Motor neuron (in vitro differentiated cells): Measurements from ENCODE around the gene EPAS1. TPM values are rescaled to one million over a fixed set of nuclear protein-coding genes. Genes with fewer than 3 reads are reported as not detected.

Experiments used
- ATAC-seq, 8 experiments: fragments of 200-7000 bp; cut with Tn5 transposase; replicated peaks in 6 of 8; 2 replicates each; pipeline ENCODE4 v1.8.0; 2021; ENCODE audit warnings: mild to moderate bottlenecking in 8 of 8, moderate library complexity in 8 of 8
- H3K27ac ChIP-seq, 2 donors: fragments of 250-450 bp; sonication (Bioruptor Pico); 2 replicates each; pipeline ENCODE4 v1.9.0; 2021; ENCODE audit warnings: antibody characterized with exemption in 2 of 2, mild to moderate bottlenecking in 2 of 2, moderate library complexity in 1 of 2
- H3K4me1 ChIP-seq, 2 donors: fragments of 250-450 bp; sonication (Bioruptor Pico); replicated peaks in 1 of 2; 2 replicates each; pipeline ENCODE4 v1.6.1; 2021; ENCODE audit warnings: antibody characterized with exemption in 2 of 2, mild to moderate bottlenecking in 2 of 2, moderate library complexity in 1 of 2
- H3K4me3 ChIP-seq, 5 donors: fragments of 250-450 bp; sonication (Bioruptor Pico); 2 replicates each; pipeline ENCODE4 v1.9.0; 2021; ENCODE audit warnings: antibody characterized with exemption in 5 of 5, mild to moderate bottlenecking in 5 of 5, moderate library complexity in 4 of 5
- WGBS, 10 experiments: fragments of 450-650 bp; shearing (Covaris generic); methylation state at CpG; one replicate each; pipeline ENCODE4 v1.0.0; 2022; 5-methylcytosine and 5-hydroxymethylcytosine counted together
- in situ Hi-C, 9 experiments: fragments of 400-800 bp; cut with MboI; loops; one replicate each; pipeline ENCODE4 v1.15.0; 2021; ENCODE audit warnings: low sequenced_read_pairs in 9 of 9, low pct_unique_long_range_greater_than_20kb in 2 of 9; ENCODE audit not compliant: unreplicated experiment in 9 of 9
- total RNA-seq, 8 experiments: library from RNA; unstranded; fragments of 300-600 nt; gene quantifications; 2 replicates each; pipeline versions ENCODE4 v1.2.3 to v1.2.4, GENCODE V29; 2022

EPAS1 gene
- total RNA-seq = 1 to 10 TPM in 5 of 8 experiments, under 1 TPM in 3; 0.11 to 6.9 (median 1.7) TPM

GRCh38 chr2:46296840-46297545 is at the start of gene EPAS1:
EPAS1 (plus strand) TSS chr2:46297407; CDS start chr2:46297912, 505 bp downstream.
- H3K4me1 ChIP-seq = peaks cover 7 to 14% of the 10 kb centered on the region in 2 donors
- WGBS, 10 experiments = 0% methylated on average over 2 to 3 of the region's 94 CpGs; no CpG with 5 or more reads in 8 of the 10 experiments
- peak; percentile 75 to 92 (median 83) for ATAC-seq
- H3K27ac ChIP-seq = no peak within 1 kb of the TSS
- in situ Hi-C loops = loop anchor here in 1 of 9 experiments (25.0 kb wide), 1 partner anchor 235 kb away; no protein-coding TSS in a partner anchor
- peak within 1 kb of the TSS; percentile 21 to 37 (median 28) for H3K4me3 ChIP-seq

GRCh38 chr2:46248171-46248570 is 49.0 kb upstream of the EPAS1 start:
- Histone ChIP-seq H3K27ac (no peak overlapping the region), H3K4me1 (no peaks in the 10 kb centered on the region), H3K4me3 (no peak overlapping the region)
- in situ Hi-C loops = no loop called here
- no peak for ATAC-seq

- in situ Hi-C loops = no loop called here
Observed at GRCh38 chr2:46249654-46250053, 47.6 kb upstream of the EPAS1 start.

GRCh38 chr2:46252891-46253659 is 44.1 kb upstream of the EPAS1 start:
- Histone ChIP-seq H3K27ac (no peak overlapping the region), H3K4me3 (no peak overlapping the region), H3K4me1 (no peaks in the 10 kb centered on the region)
- 20 to 100% (median 69%) methylated on average over 1 to 3 of the region's 5 CpGs; no CpG with 5 or more reads in 2 of the 10 experiments for whole genome bisulfite sequencing, 10 experiments
- in situ Hi-C loops = no loop called here
- peak in 4 of 8 experiments; percentile 35 to 72 (median 54) for ATAC-seq

More at GRCh38 chr2:46249654-46250053, 47.6 kb upstream of the EPAS1 start:
- Histone ChIP-seq H3K4me1 (no peaks in the 10 kb centered on the region), H3K27ac (no peak overlapping the region), H3K4me3 (no peak overlapping the region)
- ATAC-seq = no peak

- H3K4me1 ChIP-seq = no peaks in the 10 kb centered on the region
- in situ Hi-C loops = no loop called here
- H3K27ac ChIP-seq = no peak overlapping the region
- WGBS, 10 experiments = 33 to 100% (median 50%) methylated on average over 1 to 2 of the region's 4 CpGs; no CpG with 5 or more reads in 7 of the 10 experiments
- no peak overlapping the region for H3K4me3 ChIP-seq
- no peak for ATAC-seq
Observed at GRCh38 chr2:46254474-46254873, 42.7 kb upstream of the EPAS1 start.

GRCh38 chr2:46256563-46257142 is 40.6 kb upstream of the EPAS1 start:
- in situ Hi-C loops = no loop called here
- Histone ChIP-seq H3K27ac (no peak overlapping the region), H3K4me3 (no peak overlapping the region), H3K4me1 (no peaks in the 10 kb centered on the region)
- no peak for ATAC-seq
- 38 to 88% (median 61%) methylated on average over 1 to 5 of the region's 5 CpGs for WGBS, 10 experiments

- WGBS, 10 experiments = 0 to 63% (median 37%) methylated on average over 2 to 4 of the region's 4 CpGs; no CpG with 5 or more reads in 4 of the 10 experiments
- in situ Hi-C loops = no loop called here
Observed at GRCh38 chr2:46257476-46257875, 39.7 kb upstream of the EPAS1 start.

GRCh38 chr2:46257980-46258379 is 39.2 kb upstream of the EPAS1 start:
- no peak overlapping the region for H3K27ac ChIP-seq
- in situ Hi-C loops = no loop called here
- WGBS, 10 experiments = 8 to 83% (median 68%) methylated on average over 3 to 5 of the region's 5 CpGs
- no peak overlapping the region for H3K4me3 ChIP-seq
- no peak for ATAC-seq
- H3K4me1 ChIP-seq = no peaks in the 10 kb centered on the region

More at GRCh38 chr2:46257476-46257875, 39.7 kb upstream of the EPAS1 start:
- Histone ChIP-seq H3K27ac (no peak overlapping the region), H3K4me3 (no peak overlapping the region), H3K4me1 (no peaks in the 10 kb centered on the region)
- ATAC-seq = peak in 2 of 8 experiments; percentile 28 to 62

GRCh38 chr2:46258937-46259776 is 38.0 kb upstream of the EPAS1 start:
- WGBS, 10 experiments = 30 to 100% (median 78%) methylated on average over 2 to 5 of the region's 5 CpGs; no CpG with 5 or more reads in 2 of the 10 experiments
- Histone ChIP-seq H3K4me3 (no peak overlapping the region), H3K4me1 (no peaks in the 10 kb centered on the region), H3K27ac (no peak overlapping the region)
- in situ Hi-C loops = no loop called here
- ATAC-seq = no peak

- no peak overlapping the region for H3K27ac ChIP-seq
- no peak overlapping the region for H3K4me3 ChIP-seq
- no peaks in the 10 kb centered on the region for H3K4me1 ChIP-seq
- WGBS, 10 experiments = 50 to 100% (median 100%) methylated on average over 1 of the region's 1 CpG; no CpG with 5 or more reads in 2 of the 10 experiments
- no peak for ATAC-seq
- in situ Hi-C loops = no loop called here
Observed at GRCh38 chr2:46259777-46260168, 37.4 kb upstream of the EPAS1 start.

GRCh38 chr2:46260305-46260704 is 36.9 kb upstream of the EPAS1 start:
- Histone ChIP-seq H3K4me1 (no peaks in the 10 kb centered on the region), H3K4me3 (no peak overlapping the region), H3K27ac (no peak overlapping the region)
- 40 to 97% (median 94%) methylated on average over 2 to 4 of the region's 4 CpGs; no CpG with 5 or more reads in 1 of the 10 experiments for WGBS, 10 experiments
- in situ Hi-C loops = no loop called here
- ATAC-seq = no peak

- WGBS, 10 experiments = 0 to 83% (median 17%) methylated on average over 1 to 2 of the region's 2 CpGs; no CpG with 5 or more reads in 1 of the 10 experiments
- in situ Hi-C loops = no loop called here
- no peak overlapping the region for H3K4me3 ChIP-seq
- no peak overlapping the region for H3K27ac ChIP-seq
- ATAC-seq = no peak
- no peaks in the 10 kb centered on the region for H3K4me1 ChIP-seq
Observed at GRCh38 chr2:46262248-46262938, 34.8 kb upstream of the EPAS1 start.
